ENCODE measurements around the gene MRPS10.
"Not testable (repeated sequence)": the region's sequence is repeated elsewhere in the genome, so short reads cannot be mapped to it uniquely, and the experiment has no call there.

The MRPS10 gene

DNA sequence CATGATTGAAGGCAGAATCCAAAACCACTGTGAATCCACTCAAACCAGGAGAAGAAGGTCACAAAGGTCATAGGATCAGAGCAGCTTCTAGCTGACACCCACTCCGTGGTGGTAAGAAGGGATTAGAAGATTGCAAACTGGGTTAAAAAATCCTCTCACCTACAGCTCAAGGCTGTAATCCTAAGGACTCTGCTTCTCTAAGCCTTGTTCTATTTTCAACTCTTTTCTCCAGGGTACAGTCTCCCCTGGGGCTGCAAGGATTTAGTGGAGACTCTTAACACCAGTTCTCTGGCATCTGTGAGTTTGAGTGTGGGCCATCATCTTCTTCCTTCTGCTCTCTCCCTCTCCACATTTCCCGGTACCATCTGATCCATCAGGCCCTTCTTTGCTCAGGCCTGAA is 44.6 kb downstream of the MRPS10 start, which contains the start of gene GUCA1A:
Gene GUCA1A (plus strand): TSS at position 264 of the 400 bp plus-strand sequence. CDS start 250 bp downstream, outside the sequence.
- no peak for DNase-seq

DNA sequence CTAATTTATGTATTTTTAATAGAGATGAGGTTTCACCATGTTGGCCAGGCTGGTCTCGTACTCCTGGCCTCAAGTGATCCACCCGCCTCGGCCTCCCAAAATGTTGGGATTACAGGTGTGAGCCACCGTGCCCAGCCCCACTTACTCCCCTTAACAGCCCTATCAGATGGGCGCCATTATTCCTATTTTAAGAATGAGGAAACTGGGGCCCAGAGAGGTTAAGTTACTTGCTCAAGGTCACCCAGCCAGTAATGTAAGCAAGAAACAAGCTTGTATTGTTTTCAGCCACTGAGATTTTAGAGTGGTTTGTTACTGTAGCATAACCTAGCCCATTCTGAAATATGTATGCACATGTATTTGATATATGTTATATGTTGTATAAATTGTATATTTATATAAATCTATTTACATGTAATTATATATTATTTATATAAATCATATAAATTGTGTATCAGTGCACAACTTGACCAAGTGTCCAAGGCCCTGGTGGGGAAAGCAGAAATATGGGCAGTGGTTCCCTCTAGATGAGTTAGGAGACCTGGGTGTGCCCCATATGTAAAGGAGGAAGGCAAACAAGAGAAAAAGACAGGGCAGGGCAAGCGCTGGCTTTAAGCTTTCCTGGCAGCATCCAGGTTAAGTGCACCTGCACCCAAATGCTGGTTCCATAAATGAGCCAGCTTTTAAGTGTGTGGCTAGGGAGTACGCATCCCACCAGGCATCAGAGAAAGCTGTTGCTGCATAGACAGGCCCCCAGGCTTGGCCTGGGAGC is 45.7 kb downstream of the MRPS10 start:
- no peak for DNase-seq

DNA sequence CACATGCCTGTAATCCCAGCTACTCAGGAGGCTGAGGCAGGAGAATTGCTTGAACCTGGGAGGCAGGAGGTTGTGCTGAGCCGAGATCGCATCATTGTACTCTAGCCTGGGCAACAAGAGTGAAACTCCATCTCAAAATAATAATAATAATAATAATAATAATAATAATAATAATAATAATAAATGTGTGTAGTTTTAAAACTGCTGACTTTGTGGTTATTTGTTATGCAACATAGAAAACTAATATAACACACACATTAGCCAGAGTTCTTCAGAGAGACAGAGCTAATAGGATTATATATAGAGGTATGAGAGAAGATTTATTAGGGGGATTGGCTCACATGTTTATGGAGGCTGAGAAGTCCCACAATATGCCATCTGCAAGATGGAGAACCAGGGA is 47.9 kb downstream of the MRPS10 start:
- DNase-seq: not testable (repeated sequence)

DNA sequence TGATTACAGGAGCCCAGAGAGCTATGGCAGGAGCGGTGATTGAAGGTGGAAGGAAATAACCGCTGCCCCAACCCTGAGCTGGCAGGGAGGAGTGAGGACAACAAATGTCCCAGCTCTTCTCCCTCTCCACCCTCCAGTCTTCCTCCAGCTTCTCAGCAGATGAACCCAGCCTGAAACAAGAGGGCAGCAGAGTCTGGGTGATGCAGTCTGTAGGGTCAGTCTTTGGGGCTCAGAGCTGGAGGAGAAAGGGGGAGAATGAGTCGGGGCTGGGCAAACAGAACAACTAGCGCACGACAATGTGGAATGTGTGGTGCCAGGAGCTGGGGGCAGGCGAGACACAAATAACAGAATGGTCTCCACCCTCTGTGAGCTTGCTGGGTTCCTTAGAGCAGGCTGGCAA is 49.0 kb downstream of the MRPS10 start:
- no peak for DNase-seq

DNA sequence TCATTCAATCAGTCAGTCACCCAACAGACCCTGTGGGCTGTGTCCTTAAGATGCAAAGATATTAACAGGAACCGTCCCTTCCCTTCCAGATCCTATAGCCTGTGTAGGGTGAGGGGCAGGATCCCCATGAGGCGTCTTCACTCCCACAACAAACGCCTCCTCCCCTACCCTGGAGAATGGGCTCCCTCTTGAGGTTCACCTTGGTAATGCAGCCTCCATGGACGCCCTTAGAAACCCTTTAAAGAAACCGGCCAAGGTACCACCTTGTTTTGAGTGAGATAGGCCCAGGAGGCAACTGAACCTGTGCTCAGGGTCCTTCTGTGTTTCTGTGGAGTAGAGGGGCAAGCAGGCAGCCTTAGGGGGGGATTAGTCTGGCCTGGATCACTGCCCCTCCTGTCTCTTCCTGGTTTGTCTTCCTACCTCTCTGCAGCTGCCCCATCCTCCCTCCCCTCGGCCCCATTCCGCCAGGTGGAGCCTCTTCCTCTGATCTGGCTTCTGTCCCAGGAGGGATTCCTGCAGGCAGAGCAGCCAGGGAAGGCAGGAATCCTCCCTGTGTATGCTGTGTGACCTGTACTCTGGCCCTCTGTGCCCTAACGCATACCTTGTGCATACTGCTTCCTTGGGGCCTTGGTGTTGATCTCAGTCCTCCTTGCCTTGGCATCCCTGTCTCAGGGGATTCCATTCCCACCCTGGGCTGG is 51.1 kb downstream of the MRPS10 start:
- DNase-seq: peak; percentile 85

DNA sequence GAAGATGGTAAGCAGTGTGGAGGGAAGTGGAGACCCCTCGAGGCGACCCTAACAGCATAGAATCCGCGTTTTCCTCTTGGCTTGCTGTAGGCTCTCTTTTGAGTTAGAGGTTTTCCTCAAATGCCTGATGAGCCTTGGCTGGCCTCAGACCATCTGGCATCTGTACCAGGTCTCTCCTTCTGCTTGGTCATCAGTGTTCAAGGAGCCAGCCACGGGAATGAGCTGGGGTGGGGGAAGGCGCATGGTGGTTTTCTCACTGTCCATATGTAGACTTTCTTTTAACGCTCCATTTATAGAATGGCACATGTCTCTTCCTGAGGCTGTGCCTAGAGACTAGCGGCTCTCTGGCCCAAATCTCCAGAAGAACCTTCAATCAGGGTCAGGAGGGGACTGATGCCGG is 52.6 kb downstream of the MRPS10 start:
- no peak for DNase-seq

DNA sequence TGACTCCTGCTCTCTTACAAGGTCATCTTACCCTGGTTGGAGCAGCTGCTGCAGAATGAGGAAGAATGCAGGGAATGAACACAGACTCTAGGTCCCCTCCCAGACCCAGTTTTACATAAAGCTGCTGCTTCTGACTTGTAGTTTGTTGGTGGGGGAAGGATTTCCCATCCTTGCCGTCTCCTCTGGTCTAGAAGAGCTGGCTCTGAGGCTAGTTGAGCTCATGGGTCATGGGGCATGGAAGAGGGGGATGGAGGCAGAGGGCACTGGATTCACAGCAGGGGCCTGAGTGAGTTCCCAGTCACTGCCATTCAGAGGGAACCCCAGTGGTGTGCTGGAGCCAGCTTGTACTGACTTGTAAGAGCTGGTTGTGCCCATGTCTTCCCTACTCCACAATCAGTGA is 53.7 kb downstream of the MRPS10 start:
- no peak for DNase-seq

DNA sequence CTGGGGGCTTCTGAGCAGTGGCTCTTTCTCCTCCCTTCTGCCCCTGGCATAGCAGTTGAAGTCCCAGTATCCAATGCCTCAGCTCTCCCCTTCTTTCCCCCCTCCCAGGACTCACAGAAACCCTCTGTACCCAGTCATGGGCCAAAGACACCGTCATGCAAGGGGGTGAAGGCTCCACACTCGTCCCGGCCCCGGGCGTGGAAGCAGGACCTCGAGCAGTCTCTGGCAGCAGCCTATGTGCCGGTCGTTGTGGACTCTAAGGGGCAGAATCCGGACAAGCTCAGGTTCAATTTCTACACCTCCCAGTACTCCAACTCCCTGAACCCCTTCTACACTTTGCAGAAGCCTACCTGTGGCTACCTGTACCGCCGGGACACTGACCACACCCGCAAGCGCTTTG is 54.8 kb downstream of the MRPS10 start:
- no peak for DNase-seq

DNA sequence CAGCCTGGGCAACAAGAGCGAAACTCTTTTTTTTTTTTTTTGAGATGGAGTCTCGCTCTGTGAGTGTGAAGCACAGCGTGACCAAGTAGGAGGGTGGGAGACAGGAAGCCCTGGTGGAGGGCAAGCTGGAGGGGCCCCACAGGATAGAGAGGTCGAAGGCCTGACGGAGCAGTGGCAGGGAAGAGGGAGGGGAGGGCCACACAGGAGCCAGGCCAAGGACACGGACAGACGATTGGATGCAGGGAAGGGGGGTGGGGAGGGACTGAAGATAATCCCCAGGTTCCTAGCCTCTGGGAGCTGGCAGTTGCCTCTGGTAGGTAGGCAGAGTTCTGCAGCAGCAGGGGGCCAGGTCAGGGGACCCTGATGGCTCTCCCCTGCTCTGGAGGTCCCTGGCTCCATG is 55.3 kb downstream of the MRPS10 start:
- DNase-seq: no peak

DNA sequence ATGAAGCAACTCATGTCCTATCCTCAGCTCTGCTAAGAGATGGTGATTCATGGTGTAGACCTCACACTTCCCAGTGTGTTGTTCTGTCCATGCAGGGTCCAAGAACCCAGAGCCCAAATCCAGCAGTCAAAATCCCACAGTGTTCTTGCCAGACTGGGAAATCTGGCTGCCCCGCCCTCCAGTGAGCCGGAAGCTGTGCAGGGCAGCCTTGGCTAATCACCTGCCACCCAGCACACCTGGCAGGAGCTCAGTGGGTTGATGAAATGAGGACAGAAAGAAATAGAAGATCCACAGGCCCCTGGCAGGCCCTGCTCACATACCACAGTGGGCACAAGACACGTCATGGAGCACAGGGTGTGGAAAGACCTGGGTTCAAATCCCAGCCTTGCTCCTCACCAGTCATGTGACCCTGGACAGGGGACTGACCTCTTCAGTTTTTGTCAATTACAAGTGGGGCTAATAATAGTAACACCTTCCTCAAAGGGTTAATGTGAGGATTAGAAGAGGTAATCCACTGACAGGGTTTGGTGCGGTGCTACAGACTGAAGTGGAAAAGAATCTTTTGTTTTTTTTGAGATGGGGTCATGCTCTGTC is 58.1 kb downstream of the MRPS10 start:
- no peak for DNase-seq

DNA sequence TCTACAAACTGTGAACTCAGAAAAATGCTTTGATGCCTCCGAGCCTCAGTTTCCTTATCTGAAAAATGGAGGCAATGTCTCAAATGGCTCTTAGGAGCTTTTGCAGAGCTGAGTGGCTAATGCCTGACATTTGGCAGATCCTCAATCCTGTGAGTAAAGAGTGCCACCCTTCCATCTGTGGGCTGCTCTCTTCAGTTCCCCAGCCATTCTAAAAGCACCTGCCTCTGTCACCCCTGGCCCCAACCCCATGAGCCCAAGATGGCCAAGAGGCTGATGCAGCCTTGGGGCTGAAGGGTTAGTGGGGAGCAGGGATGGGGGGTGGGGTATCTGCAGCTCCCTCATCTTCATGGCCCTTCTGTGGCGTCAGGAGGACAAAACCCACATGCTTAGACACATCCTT is 59.0 kb downstream of the MRPS10 start:
- DNase-seq: no peak

DNA sequence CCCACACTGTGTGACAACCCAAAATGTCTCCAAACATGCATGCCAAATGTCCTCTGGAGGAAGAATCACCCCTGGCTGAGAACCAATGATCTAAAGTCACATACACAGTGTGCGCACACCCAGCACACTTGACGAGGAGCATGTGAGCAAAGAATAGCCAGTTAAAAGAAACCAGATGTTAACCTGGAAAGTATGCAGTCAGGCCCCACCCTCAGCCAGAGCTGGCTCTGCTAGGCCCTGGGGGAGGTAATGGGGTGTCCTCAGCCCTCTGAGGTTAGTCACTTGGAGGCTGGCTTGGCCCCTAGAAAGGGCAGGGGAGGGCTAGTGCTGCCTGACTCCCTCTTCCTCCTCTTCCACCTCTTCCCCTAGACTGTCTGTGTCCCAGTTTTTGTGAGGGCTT is 59.6 kb downstream of the MRPS10 start:
- DNase-seq: no peak

Measured in activated CD4-positive, alpha-beta T cell treated with anti-CD3 and anti-CD28 coated beads, Interleukin-2, Interleukin-6, amounts not matched to agents 100 ng/mL and 50 ng/mL, durations not matched to agents 16 hours and 8 hours (primary cell).